Measurements from ENCODE around the gene PRRT1. TPM values are rescaled to one million over a fixed set of nuclear protein-coding genes. Genes with fewer than 3 reads are reported as not detected.
"Not testable (repeated sequence)": the region's sequence is repeated elsewhere in the genome, so short reads cannot be mapped to it uniquely, and the experiment has no call there.

PRRT1 gene
- total RNA-seq, 1 experiment from 2014 or later: 1.9 TPM

DNA sequence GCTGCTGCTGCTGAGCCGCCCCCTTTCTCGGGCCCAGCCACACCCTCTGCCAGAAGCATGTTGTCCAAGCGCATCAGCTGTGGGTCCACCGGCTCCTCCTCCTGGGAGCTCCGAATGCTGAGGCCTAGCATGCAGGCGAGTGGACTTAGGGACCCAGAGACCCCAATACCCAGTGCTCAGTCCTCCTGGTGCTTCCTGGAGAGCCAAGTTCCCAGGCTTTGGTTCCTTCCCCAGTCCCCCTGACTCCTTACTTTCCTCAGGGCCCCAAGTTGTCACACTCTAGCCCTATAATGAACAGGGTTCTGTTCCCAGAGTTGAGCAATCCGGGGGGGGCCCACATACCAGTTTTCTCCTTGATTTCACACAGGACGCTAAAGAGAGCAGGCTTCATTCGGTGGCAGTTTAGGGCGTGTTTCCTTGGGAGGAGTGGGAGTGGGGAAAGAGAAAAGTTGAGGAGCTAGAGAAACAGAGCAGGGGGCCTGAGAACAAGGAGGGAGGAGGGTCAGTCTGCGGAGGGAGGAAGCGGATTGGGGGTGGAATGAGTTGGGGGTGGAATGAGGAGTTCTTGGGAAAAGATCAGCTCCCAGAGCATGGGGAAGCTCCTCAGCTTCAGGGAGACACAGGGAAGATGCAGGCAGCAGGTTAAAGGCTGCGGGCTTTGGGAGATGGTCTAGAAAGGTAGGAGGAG lies 36.8 kb upstream of the PRRT1 start:
- Mint-ChIP-seq H3K27ac (peak overlapping the region; percentile 94 to 98 (median 97)), H3K4me1 (peaks cover 41 to 52% of the 10 kb centered on the region in 2 experiments), H3K4me3 (peak overlapping the region; percentile 76 to 90), H3K27me3 (ENCODE audit: low read depth) (no peaks in the 10 kb centered on the region), H3K9me3 (no peaks in the 10 kb centered on the region; a peak in 1 of 5 replicates), H3K36me3 (ENCODE audit: insufficient read depth in 1 of 3, low read depth in 3 of 3) (peaks cover 12 to 42% (median 34%) of the 10 kb centered on the region in 3 experiments; a peak in 6 of 7 replicates)
- H4K20me1 ChIP-seq (ENCODE audit: control insufficient read depth, insufficient read depth, insufficient read length): no peaks in the 10 kb centered on the region
- no peak overlapping the region for H3K18ac ChIP-seq (ENCODE audit: insufficient read length, low read depth, low read length)
- no peak overlapping the region for H4K91ac ChIP-seq (ENCODE audit: insufficient read length, low read depth, low read length)
- no peaks in the 10 kb centered on the region for H3K9me3 ChIP-seq (ENCODE audit: control insufficient read depth, low read depth, low read length)
- peak overlapping the region; percentile 72 for H3K4me2 ChIP-seq (ENCODE audit: insufficient read depth, insufficient read length, low read length)
- H3K27ac ChIP-seq (ENCODE audit: insufficient read length, low read depth, low read length): no peak overlapping the region
- H3K79me2 ChIP-seq (ENCODE audit: insufficient read depth, low read length): no peaks in the 10 kb centered on the region
- no CpG with 5 or more reads among the region's 13 CpGs for WGBS (ENCODE audit: extremely low coverage, insufficient read length, low lambda C conversion rate)
- H3K23ac ChIP-seq (ENCODE audit: insufficient read length, low read depth, low read length): no peak overlapping the region
- no peak overlapping the region for H2BK15ac ChIP-seq (ENCODE audit: low read depth, low read length)
- no peaks in the 10 kb centered on the region for H3K27me3 ChIP-seq (ENCODE audit: insufficient read depth, low read length)
- DNase-seq: peak; percentile 28
- no peak overlapping the region for H2BK20ac ChIP-seq (ENCODE audit: low read depth, low read length, poor library complexity, severe bottlenecking)
- H2AFZ ChIP-seq (ENCODE audit: low read length): no peak overlapping the region
- no peaks in the 10 kb centered on the region for H3K79me1 ChIP-seq (ENCODE audit: insufficient read depth, low read depth, low read length, poor library complexity, severe bottlenecking)
- no peak overlapping the region for H2BK5ac ChIP-seq (ENCODE audit: insufficient read length, low read length)
- H4K5ac ChIP-seq (ENCODE audit: insufficient read length, low read depth, low read length): no peak overlapping the region
- peaks cover 5% of the 10 kb centered on the region; the same call in 1 of the 2 replicates for H3K4me1 ChIP-seq (ENCODE audit: insufficient read depth, low read length)
- no peak overlapping the region for H3K56ac ChIP-seq (ENCODE audit: insufficient read length, low read depth, low read length)
- peak overlapping the region; percentile 56 for H3K9ac ChIP-seq (ENCODE audit: extremely low read depth, insufficient read length, low read length)
- H2BK12ac ChIP-seq (ENCODE audit: insufficient read length, low read depth, low read length): no peak overlapping the region
- H4K8ac ChIP-seq (replicated peaks; ENCODE audit: insufficient read length, low read depth, low read length): no peak overlapping the region
- no peak overlapping the region; the same call in 1 of the 2 replicates for H3K14ac ChIP-seq (ENCODE audit: insufficient read depth, low read length)
- no peak overlapping the region for H3K4ac ChIP-seq (ENCODE audit: low read depth, low read length)
- H2BK120ac ChIP-seq (ENCODE audit: low read depth, low read length, poor library complexity, severe bottlenecking): no peak overlapping the region
- H3K23me2 ChIP-seq (ENCODE audit: insufficient read length, low read depth, low read length, poor library complexity, severe bottlenecking): peaks cover 7% of the 10 kb centered on the region
- H2AK5ac ChIP-seq (ENCODE audit: insufficient read length, low read length): no peak overlapping the region
- H3T11ph ChIP-seq (ENCODE audit: low read length): no peak overlapping the region
- TF ChIP-seq CTCF (conservative IDR thresholded peaks at IDR 0.05): no peak

DNA sequence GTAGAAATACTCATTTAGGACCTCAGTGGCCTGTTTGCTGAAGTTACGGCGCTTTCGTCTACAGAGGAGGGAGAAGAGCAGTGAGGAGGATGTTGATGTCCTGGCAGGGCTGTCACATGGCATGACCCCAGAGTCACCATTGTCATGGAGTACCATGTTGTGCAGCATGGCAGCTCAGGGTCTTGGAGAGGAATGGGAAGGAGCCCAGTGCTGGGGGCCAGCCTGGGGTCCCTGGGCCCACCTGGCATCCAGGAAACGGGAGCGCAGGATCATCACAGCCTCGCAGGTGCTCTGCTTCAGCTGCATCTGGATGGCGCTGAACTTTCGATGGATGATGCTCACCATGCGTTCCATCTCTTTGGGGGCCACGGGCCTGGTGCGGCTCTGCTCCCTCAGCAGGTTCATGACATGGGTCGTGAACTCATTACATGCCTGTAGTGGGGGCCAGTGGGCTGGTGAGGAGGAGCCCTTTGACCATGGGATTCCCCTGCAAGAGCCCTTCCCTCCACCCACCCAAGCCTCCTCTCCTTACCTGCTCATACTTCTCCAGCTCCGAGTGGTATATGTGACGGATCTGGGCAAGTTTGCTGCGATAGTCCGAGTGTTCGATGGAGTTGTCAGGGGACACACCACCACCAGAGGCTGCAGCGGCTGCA lies 36.1 kb upstream of the PRRT1 start:
- Mint-ChIP-seq H3K4me3 (peak overlapping the region; percentile 67 to 76; a peak in 4 of 5 replicates), H3K27ac (peak overlapping the region in 1 of 3 experiments; percentile 76; a peak in 1 of 7 replicates), H3K4me1 (peaks cover 38 to 47% of the 10 kb centered on the region in 2 experiments), H3K36me3 (ENCODE audit: insufficient read depth in 1 of 3, low read depth in 3 of 3) (peaks cover 12 to 48% (median 39%) of the 10 kb centered on the region in 3 experiments; a peak in 6 of 7 replicates)
- not testable (repeated sequence) for H3T11ph ChIP-seq (ENCODE audit: low read length); DNase-seq; H3K9me3 Mint-ChIP-seq; H3K4me1 ChIP-seq (ENCODE audit: insufficient read depth, low read length); H2AK5ac ChIP-seq (ENCODE audit: insufficient read length, low read length); H3K27ac ChIP-seq (ENCODE audit: insufficient read length, low read depth, low read length); H3K79me1 ChIP-seq (ENCODE audit: insufficient read depth, low read depth, low read length, poor library complexity, severe bottlenecking); H2BK5ac ChIP-seq (ENCODE audit: insufficient read length, low read length); H3K23ac ChIP-seq (ENCODE audit: insufficient read length, low read depth, low read length); H4K20me1 ChIP-seq (ENCODE audit: control insufficient read depth, insufficient read depth, insufficient read length); H2AFZ ChIP-seq (ENCODE audit: low read length); H3K14ac ChIP-seq (ENCODE audit: insufficient read depth, low read length); H2BK20ac ChIP-seq (ENCODE audit: low read depth, low read length, poor library complexity, severe bottlenecking); H3K27me3 Mint-ChIP-seq (ENCODE audit: low read depth); H3K56ac ChIP-seq (ENCODE audit: insufficient read length, low read depth, low read length); H4K8ac ChIP-seq (replicated peaks; ENCODE audit: insufficient read length, low read depth, low read length); H3K27me3 ChIP-seq (ENCODE audit: insufficient read depth, low read length); H2BK12ac ChIP-seq (ENCODE audit: insufficient read length, low read depth, low read length); H3K23me2 ChIP-seq (ENCODE audit: insufficient read length, low read depth, low read length, poor library complexity, severe bottlenecking); H3K18ac ChIP-seq (ENCODE audit: insufficient read length, low read depth, low read length); H2BK15ac ChIP-seq (ENCODE audit: low read depth, low read length); H2BK120ac ChIP-seq (ENCODE audit: low read depth, low read length, poor library complexity, severe bottlenecking); H3K9ac ChIP-seq (ENCODE audit: extremely low read depth, insufficient read length, low read length); H3K9me3 ChIP-seq (ENCODE audit: control insufficient read depth, low read depth, low read length); H4K5ac ChIP-seq (ENCODE audit: insufficient read length, low read depth, low read length); H3K4ac ChIP-seq (ENCODE audit: low read depth, low read length); H3K79me2 ChIP-seq (ENCODE audit: insufficient read depth, low read length); H4K91ac ChIP-seq (ENCODE audit: insufficient read length, low read depth, low read length)
- no CpG with 5 or more reads among the region's 18 CpGs for WGBS (ENCODE audit: extremely low coverage, insufficient read length, low lambda C conversion rate)
- peak overlapping the region; percentile 72 for H3K4me2 ChIP-seq (ENCODE audit: insufficient read depth, insufficient read length, low read length)

Data from H9 (cell line).